NOMO-1 treated with dmso at 0.1 percent for 144 hours (cell line): Measurements from ENCODE around the gene PRKN.
"Not testable (repeated sequence)": the region's sequence is repeated elsewhere in the genome, so short reads cannot be mapped to it uniquely, and the experiment has no call there.

ENCODE experiments used
- DNase-seq: peaks from one replicate; lab custom pipeline; 2025; ENCODE audit not compliant: unreplicated experiment; lab: John Stamatoyannopoulos, UW

Gene PRKN

DNA sequence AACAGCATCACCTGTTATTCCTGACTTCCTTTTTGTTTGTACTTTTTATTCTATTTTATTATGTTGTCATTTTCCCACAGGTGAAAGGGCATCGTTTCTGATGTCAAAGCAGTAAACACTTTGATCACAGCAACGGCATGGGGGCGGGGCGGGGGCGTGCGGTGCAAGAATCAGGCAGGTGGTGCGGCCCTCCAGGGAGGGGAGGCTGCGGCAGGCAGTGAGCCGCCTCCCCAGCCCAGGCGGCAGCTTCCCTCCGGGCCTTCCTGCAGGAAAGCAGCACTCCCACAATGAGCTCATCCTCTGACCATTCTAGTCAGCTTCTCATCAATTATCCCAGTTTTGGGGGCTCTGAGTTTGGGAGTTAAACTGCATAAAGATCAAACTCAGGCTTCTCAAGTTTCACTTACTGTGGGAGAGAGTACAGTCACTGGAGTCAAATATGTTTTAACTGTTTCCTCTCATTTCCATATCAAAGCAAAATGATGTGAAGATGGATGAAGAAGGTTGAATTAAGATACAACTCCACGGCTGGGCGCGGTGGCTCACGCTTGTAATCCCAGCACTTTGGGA, 845.3 kb downstream of the PRKN start:
- no peak for DNase-seq

DNA sequence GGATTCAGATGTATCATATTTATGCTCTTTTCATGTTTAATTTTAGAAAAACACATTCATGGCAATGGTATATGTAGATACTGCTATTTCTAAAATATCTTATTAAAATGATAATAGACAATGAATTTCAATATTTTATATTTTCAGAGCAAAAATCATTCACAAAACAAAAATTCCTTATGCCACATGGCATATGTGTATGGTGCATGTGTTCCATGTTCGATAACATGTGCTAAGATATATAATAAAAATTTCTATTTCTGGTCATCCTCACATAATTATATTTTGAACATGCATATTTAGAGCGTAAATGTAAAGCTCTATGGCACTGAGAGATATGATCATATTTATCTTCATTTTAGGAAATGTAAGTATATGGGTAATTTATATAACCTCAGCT, 847.5 kb downstream of the PRKN start:
- no peak for DNase-seq

DNA sequence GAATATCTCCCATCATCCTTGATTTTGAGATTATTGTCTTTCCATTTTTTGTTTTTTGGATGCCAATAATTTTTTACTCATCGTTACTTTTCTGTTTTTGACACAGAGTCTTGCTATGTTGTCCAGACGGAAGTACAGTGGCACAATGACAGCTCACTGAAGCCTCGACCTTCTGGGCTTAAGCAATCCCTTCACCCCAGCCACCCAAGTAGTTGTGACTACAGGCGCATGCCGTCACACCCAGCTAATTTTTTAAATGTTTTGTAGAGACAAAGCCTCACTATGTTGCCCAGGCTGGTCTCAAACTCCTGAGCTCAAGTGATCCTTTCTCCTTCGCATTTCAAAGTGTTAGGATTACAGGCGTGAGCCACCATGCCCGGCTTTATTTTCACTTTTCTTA, 851.3 kb downstream of the PRKN start:
- DNase-seq, result no peak

DNA sequence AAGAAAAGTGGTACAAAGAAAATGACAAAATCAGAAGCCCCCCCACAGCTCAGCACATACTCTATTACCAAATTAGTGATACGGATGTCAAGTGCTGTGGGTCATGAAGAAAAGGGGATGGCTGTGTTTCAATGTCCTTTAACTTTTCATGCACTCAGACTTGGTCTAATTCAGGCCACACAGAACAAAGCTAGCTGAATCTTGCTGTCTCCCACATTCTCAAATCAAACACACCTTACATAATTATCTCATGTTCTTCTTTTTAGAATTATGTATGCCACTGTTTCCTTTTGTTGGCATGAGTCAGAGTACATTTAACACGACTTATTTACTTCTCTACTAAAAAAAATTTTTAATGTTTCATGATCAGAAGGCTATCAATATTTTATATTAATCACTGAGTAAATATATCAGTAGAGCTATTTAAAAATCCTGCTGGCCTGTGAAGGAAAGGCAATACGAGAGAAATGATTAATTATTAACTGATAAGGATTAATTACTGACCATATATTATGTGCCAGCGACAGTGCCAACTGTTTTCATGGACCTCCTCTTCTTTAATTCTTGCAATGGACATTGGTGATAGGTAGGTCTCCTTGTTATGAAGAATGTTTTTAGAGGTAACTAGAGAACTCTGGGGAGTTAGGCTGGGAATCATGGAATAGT, 857.2 kb downstream of the PRKN start:
- no peak for DNase-seq

DNA sequence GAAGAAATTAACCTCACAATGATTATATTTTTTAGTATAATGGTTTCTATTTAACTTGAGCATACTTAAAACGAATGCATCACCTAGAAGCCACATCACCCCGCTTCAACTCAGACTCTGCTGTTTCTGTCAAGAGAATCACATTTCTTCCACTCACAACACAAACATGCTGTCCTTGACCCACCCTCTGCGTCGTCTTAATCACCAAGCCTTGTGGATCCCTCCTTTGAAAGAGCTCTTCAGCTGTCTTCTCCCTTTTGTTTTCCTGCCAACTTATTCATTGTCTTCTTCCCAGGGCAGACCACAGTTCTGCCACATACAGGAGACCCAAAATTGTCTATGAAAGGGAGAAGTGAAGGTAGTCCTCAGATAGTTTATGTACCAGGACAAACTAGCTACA, 858.1 kb downstream of the PRKN start:
- no peak for DNase-seq

DNA sequence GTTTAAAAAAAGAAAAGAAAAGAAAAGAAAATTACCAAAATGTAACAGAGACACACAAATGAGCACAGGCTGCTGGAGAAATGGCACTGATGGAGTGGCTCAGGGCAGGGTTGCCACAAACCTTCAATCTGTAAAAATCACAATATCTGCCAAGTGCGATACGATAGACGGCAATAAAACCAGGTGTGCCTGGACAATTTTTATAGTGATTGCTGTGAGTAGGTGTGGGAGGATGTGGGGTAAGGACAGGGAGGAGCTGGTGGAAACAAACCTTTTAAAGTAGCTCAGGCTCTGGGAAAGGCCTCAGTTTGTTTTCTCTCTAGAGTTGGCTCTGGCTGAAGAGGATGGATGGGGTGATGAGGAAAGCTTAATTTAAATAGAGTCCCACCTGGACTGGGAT, 861.0 kb downstream of the PRKN start:
- DNase-seq, result no peak

DNA sequence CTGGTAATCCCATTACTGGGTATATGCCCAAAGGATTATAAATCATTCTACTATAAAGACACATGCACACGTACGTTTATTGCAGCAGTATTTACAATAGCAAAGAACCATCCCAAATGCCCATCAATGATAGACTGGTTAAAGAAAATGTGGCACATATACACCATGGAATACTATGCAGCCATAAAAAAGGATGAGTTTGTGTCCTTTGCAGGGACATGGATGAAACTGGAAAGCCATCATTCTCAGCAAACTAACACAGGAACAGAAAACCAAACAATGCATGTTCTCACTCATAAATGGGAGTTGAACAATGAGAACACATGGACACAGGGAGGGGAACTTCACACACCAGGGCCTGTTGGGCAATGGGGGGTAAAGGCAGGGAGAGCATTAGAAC, 866.5 kb downstream of the PRKN start:
- DNase-seq, result not testable (repeated sequence)

DNA sequence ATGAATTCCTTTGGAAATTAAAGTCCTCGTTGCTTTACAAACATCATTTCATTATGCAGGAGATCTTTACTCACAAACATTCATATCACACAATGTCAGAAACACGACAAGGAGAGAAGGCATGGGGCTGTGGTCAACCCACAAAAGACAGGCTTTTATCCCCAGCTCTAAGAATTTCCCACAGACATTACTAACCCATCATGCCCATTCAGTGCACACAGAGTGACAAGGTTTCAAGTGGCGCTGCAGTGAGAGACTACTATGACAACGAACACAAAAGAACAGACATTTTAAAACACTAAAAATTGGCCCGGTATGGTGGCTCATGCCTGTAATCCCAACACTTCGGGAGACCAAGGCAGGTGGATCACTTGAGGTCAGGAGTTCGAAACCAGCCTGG, 873.9 kb downstream of the PRKN start:
- no peak for DNase-seq

DNA sequence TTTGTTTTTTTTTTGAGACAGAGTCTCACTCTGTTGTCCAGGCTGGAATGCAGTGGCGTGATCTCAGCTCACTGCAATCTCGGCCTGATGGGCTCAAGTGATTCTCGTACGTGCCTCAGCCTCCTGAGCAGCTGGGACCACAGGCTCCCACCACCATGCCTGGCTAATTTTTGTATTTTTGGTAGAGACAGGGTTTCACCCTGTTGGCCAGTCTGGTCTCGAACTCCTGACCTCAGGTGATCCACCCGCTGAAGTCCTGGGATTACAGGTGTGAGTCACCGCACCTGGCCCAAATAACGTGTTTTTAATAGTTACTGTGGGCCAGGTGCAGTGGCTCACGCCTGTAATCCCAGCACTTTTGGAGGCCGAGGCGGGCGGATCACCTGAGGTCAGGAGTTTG, 876.1 kb downstream of the PRKN start:
- DNase-seq, result not testable (repeated sequence)

DNA sequence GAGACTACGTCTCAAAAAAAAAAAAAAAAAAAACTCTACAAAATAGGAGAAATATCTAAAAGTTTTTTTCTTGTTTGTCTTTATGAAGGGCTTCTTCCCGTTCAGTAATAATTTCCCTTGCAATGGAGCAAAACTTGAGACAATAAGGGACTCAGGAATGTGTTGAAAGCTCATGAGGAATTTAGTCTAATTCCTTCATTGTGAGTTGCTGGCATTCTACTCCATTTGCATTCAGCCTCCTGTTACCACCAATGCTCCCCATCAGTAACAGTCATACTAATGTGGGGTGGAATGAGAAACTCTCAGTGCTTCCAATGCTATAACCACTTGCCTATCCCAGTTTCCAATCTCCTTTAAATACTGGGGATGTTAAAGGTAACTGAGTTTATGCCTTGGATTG, 877.0 kb downstream of the PRKN start:
- DNase-seq, result no peak

DNA sequence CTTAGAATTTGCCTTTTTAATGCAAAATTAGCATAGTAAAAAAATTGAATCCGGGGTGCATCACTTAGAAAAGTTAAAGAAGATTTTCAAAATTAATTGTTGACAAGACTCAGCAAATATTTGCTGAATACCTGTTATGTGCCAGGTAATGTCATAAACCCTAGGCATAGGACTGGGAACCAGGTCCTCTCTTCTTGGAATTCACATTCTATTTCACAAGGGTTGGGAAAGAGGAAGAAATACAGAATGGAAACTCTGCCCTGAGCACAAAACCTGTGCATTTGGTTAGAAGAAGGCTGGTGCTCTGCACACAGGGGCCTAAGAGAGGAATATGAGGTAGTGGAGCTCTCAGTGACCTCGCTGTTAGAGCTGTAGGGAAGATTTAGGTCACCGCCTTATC, 879.9 kb downstream of the PRKN start:
- DNase-seq, result no peak

DNA sequence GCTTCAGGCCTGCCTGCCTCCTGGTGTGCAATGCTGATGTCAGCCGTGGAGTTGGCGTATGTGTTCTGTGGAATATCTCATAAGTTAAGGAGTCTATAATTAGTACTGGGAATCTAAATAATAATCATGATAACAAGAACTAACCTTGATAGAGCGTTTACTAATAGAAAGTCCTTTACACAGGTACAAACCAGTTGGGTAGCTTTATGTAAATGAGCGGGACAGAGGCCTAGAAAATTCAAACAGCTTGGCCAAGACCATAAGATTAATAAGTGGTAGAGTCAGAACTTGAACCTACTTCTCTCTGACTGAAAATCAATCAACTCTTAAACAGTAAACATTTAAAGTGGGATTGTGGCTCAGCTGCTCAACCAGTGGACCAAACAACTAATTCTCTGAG, 882.8 kb downstream of the PRKN start:
- no peak for DNase-seq

DNA sequence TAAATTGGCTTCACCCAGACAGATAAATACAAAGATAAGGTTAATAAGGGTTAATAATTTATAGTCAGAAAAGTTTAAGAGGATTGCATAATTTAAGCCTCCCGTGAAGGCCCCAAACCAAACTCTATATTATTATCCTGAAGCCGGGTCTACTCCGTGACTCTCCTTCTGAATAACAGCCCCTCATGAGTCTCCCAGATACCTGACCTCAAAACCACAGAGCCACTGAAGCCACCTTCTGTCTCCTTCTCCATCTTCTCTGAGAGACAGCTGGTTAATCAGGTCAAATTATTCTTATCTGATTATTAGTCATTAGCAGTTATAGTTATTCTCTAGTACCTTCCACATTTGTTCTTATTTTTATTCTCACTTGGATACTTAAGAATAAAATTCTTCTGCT, 884.5 kb downstream of the PRKN start:
- DNase-seq, result no peak

DNA sequence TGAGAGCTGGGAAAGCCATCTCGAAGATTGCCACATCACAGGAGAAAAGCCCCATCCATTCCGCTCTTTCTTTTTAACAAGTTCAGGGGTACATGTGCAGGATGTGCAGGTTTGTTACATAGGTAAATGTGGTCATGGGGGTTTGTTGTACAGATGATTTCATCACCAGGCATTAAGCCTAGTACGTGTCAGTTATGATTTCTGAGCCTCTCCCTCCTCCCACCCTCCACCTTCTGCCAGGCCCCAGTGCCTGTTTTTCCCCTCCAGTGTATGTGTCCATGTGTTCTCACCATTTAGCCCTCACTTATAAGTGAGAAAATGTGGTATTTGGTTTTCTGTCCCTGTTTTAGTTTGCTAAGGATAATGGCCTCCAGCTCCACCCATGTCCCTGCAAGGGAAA, 887.2 kb downstream of the PRKN start:
- no peak for DNase-seq

DNA sequence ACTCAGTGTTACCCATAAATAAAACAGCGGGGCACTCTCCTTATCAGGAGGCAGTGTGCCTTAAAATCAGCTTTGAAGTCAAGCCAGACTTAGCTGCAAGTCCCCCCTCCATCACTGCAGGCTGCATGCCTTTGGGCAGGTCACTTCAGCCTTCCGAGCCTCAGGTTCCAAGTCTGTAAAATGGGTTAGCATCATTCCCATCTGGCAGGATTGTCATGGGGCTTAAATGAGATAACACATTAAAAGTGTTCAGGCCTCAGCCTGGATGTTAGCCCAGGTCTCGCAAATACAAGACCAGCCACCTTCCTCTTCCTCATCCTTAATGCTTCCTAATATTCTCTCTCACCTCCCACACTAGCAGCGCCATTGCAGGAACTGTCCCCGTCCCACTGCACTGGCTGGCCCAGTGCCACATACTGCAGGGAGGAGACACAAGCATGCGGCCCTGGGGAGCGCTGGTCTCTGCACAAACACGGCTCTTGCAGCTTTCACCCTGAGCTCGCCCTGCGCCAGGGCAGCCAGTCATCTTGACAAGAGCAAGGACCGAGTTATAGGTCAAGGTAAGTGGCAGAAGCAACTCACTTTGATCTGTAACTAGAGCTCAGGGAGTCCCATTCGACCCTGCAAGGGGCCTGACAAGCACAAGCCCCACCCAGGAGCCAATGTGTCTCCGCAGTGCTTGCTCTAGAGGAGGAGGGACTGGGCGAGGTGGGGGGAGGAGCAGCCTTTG, 889.1 kb downstream of the PRKN start:
- DNase-seq, result no peak

DNA sequence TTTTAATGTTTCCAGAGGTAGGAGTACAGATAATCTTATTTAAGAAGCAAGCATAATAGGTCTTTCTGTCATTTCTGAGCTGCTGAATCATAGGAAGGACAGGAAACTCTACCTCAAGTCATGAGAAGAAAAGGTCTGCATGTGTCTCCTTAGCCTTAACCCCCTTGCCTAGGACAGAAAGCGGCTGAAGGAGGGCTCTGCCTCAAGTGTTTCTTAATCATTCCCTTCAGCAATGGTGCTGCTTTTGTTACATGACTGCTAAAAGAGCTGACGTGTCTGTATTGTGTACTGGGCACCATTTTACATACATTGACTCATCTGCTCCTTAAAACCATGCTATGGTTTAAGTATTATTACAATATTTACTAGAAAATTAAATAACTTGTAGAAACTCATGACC, 889.7 kb downstream of the PRKN start:
- no peak for DNase-seq

DNA sequence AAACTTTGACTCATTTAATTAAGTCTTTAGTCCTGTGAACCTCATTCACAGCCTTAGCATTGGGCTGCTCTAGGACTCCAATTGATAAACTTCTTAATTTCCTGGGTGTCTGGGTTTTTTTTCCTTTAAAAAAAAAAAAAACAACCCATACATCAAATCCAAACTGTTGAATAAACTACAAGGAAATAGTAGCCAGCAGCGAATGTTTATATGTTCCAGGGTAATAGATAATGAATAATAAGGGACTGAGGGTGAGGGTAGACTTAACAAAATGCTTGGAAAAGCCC, 890.2 kb downstream of the PRKN start:
- no peak for DNase-seq

DNA sequence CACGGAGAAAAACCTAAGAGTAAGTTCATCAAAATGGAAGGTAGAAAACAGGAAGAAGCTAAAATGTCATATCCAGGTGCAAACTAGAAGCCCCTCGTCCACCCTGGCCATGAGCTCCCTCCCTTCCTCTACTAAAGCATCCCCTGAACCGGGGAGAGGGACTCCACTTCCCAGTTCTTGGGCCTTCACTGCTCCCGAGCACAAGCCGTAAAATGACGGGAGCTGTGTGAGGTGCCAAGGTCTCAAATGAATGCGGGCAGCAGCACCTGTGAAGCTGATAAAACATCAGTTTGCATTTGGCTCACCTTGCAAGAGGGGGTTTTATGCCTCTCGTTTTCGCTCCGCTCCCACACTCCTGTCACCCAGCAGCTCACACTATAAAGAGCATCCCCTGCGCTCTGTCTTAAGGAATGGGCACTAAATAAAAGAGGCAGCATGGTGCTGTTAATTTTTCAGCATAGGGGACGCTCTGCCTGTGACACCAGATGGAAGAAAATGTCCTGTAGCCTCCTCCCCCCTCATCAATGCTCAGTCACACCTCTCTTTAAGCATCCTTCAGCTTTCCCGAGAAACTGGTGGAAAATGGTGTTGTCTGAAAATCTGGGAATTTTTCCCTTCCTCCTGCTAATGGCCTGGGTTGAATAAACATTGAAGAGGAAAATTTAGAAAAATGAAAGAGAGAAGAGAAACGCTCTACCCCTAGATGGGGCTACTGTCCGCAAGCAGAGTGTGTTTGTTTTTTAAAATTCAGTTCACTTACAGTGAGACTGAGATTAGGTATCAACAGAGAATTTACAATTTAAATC, 890.7 kb downstream of the PRKN start:
- no peak for DNase-seq

DNA sequence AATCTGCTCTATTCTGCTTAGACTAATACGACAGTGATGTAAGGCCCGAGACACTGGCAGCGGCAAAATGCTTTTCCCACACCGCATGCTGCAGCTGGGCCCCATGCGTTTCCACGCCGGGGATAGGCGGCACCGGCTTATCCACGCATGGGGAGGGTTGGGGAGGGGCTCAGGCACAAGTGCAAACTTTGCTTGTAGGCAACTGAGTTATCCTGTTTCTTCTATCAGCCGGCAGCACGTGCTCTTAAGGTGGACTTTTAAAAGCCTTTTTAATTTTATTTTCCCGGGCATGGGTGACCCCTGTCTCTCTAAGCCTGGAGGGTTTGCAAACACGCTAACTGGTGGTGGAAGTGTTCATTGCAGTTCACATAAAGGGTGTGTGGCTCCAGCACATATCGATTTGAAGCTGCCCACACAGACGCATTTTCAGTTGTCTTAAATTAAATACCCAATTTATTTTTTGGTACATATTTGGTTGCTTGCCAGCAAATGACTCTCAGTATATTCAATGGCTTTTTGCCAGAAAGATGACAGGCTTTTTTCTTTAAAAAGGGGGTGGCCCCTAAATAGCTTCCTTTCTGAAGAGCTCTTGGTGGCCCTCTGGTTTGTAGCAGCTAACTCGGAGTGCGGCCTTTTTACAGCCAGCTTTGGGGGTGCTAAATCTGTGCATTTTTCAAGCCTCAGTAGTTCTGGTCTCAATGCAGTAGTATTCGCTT, 891.9 kb downstream of the PRKN start:
- DNase-seq, result no peak

DNA sequence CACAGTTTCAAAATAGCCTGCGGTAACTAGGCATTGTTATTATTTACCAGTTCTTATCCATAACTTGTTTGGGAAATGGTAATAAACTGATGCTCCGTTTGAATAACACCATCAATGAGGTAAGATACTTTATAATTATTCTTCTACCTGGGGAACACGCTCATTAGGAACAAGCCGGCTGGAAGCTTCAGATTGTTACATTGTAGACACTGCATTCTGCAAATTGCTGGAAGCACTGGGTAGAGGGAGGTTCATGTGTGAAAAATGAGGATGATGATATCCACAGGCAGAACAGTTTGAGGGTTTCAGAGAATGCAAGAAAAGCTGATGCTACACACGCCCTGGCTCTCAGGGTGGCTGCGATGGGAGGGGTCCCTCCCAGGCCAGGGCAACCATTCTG, 893.1 kb downstream of the PRKN start:
- DNase-seq, result no peak

DNA sequence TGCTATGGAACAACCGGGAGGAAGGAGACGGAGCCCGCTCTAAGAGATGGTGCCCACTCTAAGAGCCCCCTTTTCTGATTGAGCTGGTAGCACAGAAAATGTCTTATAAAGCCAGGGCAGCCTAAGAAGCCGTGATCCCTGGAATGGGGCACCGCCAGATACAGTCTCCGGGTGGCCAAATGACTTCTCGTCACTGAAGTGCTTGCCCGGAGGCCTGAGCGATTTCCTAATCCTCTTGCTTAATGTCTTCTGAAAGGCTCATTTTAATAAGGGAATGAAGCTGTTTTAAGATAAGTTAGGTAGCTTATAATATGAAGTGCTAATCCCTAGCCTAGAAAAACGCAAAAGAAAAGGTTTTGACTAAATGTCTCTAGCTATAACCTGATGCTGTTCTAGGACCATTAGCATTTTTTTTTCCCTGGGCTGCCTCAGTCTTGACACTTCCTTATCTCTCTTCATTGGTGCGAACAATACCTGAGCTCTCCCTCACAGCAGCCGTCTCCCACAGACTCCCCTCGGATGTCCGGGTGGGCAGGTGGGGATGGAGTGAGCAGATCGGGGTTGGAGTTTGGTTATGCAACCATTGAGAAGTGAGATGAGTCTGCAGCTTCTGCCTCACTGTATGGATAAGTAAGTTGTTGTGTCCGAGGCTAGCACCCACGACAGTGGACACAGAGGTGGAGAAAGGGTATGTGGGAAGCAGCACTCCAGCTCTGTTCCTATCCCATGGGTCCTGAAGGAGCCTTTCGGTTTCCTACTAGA, 894.3 kb downstream of the PRKN start:
- DNase-seq, result no peak
